Upper lobe of right lung (tissue), 1 donor: ENCODE data around the gene GALNT17. TPM values are rescaled to one million over a fixed set of nuclear protein-coding genes. Genes with fewer than 3 reads are reported as not detected.
A peak's percentile ranks its signal among the peaks of the same experiment; 100 is the strongest.

Experiments used
- ATAC-seq: fragments of 200-7000 bp; cut with Tn5 transposase; one replicate; pipeline ENCODE4 v1.9.1; 2020; ENCODE audit warnings: mild to moderate bottlenecking, moderate library complexity
- DNase-seq: peaks from one replicate; pipeline ENCODE4 v3.0.0-alpha.2; 2020
- H3K27ac ChIP-seq: fragments of 200-600 bp; one replicate; pipeline ENCODE4 v1.8.0; 2022
- H3K27me3 ChIP-seq: fragments of 200-600 bp; one replicate; pipeline ENCODE4 v1.8.0; 2022; ENCODE audit warnings: mild to moderate bottlenecking
- H3K36me3 ChIP-seq: fragments of 200-600 bp; one replicate; pipeline ENCODE4 v1.8.0; 2022
- H3K4me1 ChIP-seq: fragments of 200-600 bp; one replicate; pipeline ENCODE4 v1.8.0; 2022
- H3K4me3 ChIP-seq: fragments of 200-600 bp; one replicate; pipeline ENCODE4 v1.8.0; 2022; ENCODE audit warnings: mild to moderate bottlenecking
- H3K9me3 ChIP-seq: fragments of 200-600 bp; one replicate; pipeline ENCODE4 v1.8.0; 2022
- intact Hi-C: fragments of 100-400 bp; cut with DNase I; formaldehyde crosslinking; loops from one replicate; pipeline ENCODE4 v1.11.0; 2022
- total RNA-seq: library from RNA; stranded (reverse); fragmentation: NEBNext Ultra II Directional; extraction: Animal tissue kit (Norgen Biotek cat#: 25700); gene quantifications from one replicate; pipeline ENCODE4 v1.2.1, GENCODE V29; 2021
- TF ChIP-seq, protein P1 (sequence below): fragments of 200-600 bp; IDR thresholded peaks from one replicate; pipeline ENCODE4 v1.8.0; 2022; ENCODE audit warnings: antibody characterized with exemption
- donor health status: DM: no; HTN: yes; CAD: no; lungs with severe emphysema.

GALNT17 gene
- total RNA-seq, 1 donor from 2014 or later = 7.1 TPM

DNA sequence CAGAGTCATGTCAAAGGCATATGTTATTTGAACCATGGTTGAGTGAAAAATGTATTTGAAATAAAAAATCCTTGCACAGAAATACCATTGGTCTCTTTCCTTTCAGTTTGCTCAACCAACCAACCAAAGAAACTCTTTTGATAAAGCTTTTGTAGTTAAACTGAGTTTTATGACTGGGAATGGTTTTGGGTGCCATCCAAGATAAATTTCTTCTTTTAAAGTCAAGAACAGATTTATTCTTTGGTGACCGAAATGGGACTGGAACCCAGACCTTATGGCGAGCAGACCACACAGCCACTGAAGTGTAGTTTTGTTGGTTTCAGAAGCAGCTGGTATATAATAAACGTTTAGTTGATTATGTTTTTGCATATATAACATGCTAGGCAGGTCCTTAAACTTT lies 2.8 kb upstream of the GALNT17 start:
- no peaks in the 10 kb centered on the region for H3K9me3 ChIP-seq
- H3K36me3 ChIP-seq = no peaks in the 10 kb centered on the region
- no peak for ATAC-seq
- H3K4me3 ChIP-seq = no peak overlapping the region
- intact Hi-C loops = no loop called here
- no peak for DNase-seq
- peaks cover 19% of the 10 kb centered on the region for H3K27me3 ChIP-seq
- no peak overlapping the region for H3K27ac ChIP-seq
- TF ChIP-seq, protein P1, sequence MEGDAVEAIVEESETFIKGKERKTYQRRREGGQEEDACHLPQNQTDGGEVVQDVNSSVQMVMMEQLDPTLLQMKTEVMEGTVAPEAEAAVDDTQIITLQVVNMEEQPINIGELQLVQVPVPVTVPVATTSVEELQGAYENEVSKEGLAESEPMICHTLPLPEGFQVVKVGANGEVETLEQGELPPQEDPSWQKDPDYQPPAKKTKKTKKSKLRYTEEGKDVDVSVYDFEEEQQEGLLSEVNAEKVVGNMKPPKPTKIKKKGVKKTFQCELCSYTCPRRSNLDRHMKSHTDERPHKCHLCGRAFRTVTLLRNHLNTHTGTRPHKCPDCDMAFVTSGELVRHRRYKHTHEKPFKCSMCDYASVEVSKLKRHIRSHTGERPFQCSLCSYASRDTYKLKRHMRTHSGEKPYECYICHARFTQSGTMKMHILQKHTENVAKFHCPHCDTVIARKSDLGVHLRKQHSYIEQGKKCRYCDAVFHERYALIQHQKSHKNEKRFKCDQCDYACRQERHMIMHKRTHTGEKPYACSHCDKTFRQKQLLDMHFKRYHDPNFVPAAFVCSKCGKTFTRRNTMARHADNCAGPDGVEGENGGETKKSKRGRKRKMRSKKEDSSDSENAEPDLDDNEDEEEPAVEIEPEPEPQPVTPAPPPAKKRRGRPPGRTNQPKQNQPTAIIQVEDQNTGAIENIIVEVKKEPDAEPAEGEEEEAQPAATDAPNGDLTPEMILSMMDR = no peak
- peaks cover 5% of the 10 kb centered on the region for H3K4me1 ChIP-seq

DNA sequence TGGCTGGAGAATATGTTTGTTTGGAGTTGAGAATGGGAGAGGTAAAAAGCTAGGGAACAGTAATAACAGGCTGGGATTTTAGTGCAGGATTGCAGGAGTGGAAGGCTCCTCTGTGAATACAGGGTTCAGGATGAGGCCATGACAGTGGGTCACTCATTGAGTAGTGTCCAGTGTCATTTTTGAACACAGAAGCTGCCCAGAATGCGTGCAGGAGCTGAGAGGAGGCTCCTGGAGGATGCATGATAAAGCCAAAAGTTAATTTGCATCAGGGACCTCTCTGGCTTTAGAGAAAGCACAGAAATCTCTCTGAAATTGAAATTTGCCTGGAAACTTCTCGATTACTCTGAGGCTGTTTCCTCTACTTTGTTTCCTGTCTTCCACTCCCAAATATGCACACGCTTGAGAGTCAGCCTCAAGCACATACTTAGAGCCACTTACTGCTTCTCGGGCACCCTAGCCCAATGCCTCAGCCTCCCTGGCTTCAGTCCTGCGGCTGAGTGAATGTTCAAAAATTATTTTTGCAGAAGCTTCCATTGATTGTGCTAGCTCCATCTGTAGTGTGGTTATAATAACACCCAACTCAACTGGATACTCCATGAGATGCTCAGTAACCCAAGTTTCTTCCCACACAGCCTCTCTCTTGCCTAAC lies 1.8 kb upstream of the GALNT17 start:
- Histone ChIP-seq H3K36me3 (no peaks in the 10 kb centered on the region), H3K27ac (no peak overlapping the region), H3K4me3 (no peak overlapping the region), H3K27me3 (peaks cover 19% of the 10 kb centered on the region), H3K9me3 (no peaks in the 10 kb centered on the region), H3K4me1 (peaks cover 5% of the 10 kb centered on the region)
- DNase-seq (no peak), ATAC-seq (peak; percentile 59)
- intact Hi-C loops = no loop called here
- TF ChIP-seq, protein P1 = no peak

DNA sequence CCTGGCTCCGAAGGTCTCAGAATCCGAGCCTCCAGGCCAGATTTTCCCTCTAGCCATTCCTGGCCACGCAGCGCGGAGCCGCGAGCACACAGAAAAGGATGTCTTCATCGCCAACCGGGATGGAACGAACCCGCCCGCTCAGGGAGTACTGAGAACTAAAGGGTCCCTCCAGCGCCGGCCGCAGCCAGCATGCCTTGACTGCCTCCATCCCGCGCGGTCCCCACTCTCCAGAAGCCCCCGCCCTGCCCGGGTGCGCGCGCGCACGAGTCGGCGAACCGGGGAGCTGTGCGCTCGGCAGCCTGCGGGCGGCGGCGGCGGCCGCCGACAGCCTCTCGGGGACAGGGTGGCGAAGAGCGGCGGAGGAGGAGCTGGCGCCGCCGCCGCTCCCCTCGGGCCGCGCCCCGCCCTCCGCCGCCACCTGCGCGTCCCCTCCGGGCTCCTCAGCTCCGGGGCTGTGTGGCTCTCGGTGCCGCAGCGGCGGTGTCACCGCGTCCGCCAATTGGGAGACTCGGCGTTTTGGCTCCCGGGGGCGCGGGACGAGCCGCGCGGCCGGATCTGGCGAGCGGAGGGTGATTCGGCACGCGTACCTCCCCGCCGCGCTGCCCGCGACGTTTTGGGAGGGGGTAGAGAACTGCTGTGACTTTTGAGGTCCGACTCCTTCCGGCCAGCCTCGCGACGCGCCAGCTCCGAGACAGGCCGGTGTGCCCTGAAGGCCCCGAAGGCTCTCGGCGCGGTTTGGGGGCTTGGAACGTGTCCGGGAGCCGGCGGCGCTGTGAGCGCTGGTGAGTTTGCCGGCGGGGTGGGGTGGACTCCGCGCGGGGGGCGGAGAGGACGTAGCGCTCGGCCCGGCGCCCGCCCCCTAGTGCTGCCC lies 453 bp upstream of the GALNT17 start:
- H3K4me3 ChIP-seq = peak overlapping the region; percentile 48
- H3K36me3 ChIP-seq = no peaks in the 10 kb centered on the region
- TF ChIP-seq, protein P1 = no peak
- intact Hi-C loops = no loop called here
- DNase-seq = peak; percentile 67
- peaks cover 19% of the 10 kb centered on the region for H3K27me3 ChIP-seq
- ATAC-seq = peak; percentile 68
- peaks cover 5% of the 10 kb centered on the region for H3K4me1 ChIP-seq
- H3K9me3 ChIP-seq = no peaks in the 10 kb centered on the region
- H3K27ac ChIP-seq = peak overlapping the region; percentile 3

DNA sequence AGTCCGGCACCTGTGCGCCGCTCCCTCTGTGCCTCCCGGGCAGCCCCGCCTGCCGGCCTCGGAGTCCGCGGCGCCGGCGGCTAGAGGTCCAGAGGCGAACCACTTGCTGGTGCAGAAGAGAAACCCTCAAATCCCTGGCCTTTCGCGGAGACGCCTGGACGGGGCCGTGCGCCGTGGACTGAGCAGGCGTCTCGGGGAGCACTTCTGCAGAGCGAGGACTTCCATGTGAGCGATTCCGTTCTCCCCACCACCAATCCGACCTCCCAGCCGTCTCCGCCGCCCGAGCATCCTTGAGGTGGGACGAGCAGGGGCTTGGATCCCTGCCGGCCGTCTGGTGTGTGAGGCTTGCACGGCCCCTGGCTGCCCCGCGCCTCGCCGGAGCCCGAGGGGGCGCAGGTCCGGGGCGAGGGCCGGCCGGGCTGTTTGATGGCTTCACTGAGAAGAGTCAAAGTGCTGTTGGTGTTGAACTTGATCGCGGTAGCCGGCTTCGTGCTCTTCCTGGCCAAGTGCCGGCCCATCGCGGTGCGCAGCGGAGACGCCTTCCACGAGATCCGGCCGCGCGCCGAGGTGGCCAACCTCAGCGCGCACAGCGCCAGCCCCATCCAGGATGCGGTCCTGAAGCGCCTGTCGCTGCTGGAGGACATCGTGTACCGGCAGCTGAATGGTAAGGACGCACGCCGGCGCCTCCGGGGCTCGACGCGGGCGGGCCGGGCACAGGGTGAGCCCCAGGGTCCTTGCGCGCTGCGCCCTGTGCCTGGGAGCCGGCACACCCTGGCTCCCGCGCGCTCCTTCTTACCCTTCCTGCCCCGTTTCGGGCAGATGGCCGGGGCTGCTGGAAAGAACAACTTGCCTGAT lies 660 bp downstream of the GALNT17 start:
- H3K9me3 ChIP-seq = no peaks in the 10 kb centered on the region
- peaks cover 5% of the 10 kb centered on the region for H3K4me1 ChIP-seq
- TF ChIP-seq, protein P1 = no peak
- no peak for ATAC-seq
- DNase-seq = no peak
- peaks cover 19% of the 10 kb centered on the region for H3K27me3 ChIP-seq
- intact Hi-C loops = no loop called here
- H3K27ac ChIP-seq = no peak overlapping the region
- no peaks in the 10 kb centered on the region for H3K36me3 ChIP-seq
- peak overlapping the region; percentile 48 for H3K4me3 ChIP-seq

DNA sequence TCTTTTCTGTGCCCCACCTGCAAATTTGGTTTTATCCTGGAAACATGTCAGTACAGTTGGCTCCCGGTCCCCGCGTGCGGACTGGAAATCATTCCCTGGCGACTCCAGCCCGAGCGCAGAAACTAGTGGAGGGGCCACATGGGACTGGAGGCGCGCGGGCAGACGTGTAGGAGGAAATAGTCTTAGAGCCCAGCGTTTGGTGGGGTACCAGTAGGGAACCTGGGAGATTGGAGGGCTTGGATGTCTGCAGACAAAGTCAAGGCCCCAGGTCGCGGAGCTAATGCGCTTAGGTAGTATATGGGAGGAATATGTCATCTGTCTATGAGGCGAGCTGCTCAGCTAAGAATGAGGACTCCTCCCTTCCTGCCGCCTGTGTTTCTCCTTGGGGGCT lies 1.3 kb downstream of the GALNT17 start:
- TF ChIP-seq, protein P1 = no peak
- H3K27ac ChIP-seq = no peak overlapping the region
- H3K9me3 ChIP-seq = no peaks in the 10 kb centered on the region
- DNase-seq = no peak
- H3K36me3 ChIP-seq = no peaks in the 10 kb centered on the region
- intact Hi-C loops = no loop called here
- peaks cover 19% of the 10 kb centered on the region for H3K27me3 ChIP-seq
- H3K4me3 ChIP-seq = peak overlapping the region; percentile 48
- no peak for ATAC-seq
- H3K4me1 ChIP-seq = peaks cover 5% of the 10 kb centered on the region
